Body of pancreas (tissue), 4 donors: ENCODE data around the gene SNTB2. TPM values are rescaled to one million over a fixed set of nuclear protein-coding genes. Genes with fewer than 3 reads are reported as not detected.

ENCODE experiments used
- ATAC-seq: fragments of 150-250 bp; one replicate; pipeline ENCODE4 v1.9.1; 2016
- DNase-seq, 4 donors: peaks; one replicate each; pipeline ENCODE4 v3.0.0-alpha.2; 2019
- H3K27ac ChIP-seq, 4 donors: fragments of 200-600 bp; sonication (generic); 1 replicate in 3 of 4; 2 replicates in 1 of 4; pipeline versions ENCODE4 v1.5.1 to v1.6.1; 2016 to 2019; ENCODE audit warnings: mild to moderate bottlenecking in 1 of 4, mixed read lengths in 1 of 4, moderate library complexity in 1 of 4
- H3K27me3 ChIP-seq, 2 donors: fragments of 200-600 bp; sonication (generic); one replicate each; pipeline ENCODE4 v1.6.0; 2016; ENCODE audit warnings: mild to moderate bottlenecking in 1 of 2
- H3K36me3 ChIP-seq, 2 donors: fragments of 200-600 bp; sonication (generic); replicated peaks in 1 of 2; 2 replicates each; pipeline ENCODE4 v1.5.1; 2016; ENCODE audit warnings: low read depth in 2 of 2; ENCODE audit not compliant: insufficient read depth in 1 of 2
- H3K4me1 ChIP-seq: fragments of 200-600 bp; sonication (generic); one replicate; pipeline ENCODE4 v1.6.0; 2016
- H3K4me3 ChIP-seq, 2 donors: fragments of 200-600 bp; sonication (generic); 1 replicate in 1 of 2; 2 replicates in 1 of 2; pipeline ENCODE4 v1.5.1; 2016 to 2019
- H3K9me3 ChIP-seq, 3 donors: fragments of 200-600 bp; sonication (generic); 1 replicate in 2 of 3; 2 replicates in 1 of 3; pipeline ENCODE4 v1.5.1; 2016
- POLR2A ChIP-seq, 3 donors: fragments of 450-650 bp; IDR thresholded peaks; one replicate each; pipeline ENCODE4 v1.6.1; 2016; ENCODE audit warnings: antibody characterized with exemption in 3 of 3, mild to moderate bottlenecking in 2 of 3
- WGBS, 2 donors: methylation state at CpG; one replicate each; pipeline ENCODE4 v1.1.5; 2017; 5-methylcytosine and 5-hydroxymethylcytosine counted together
- intact Hi-C: fragments of 100-400 bp; cut with DNase I; formaldehyde crosslinking; loops from one replicate; pipeline ENCODE4 v1.15.1; 2023
- total RNA-seq, 2 donors: library from RNA; depleted of rRNA; stranded (reverse); fragments of >200 nt; gene quantifications; one replicate each; pipeline ENCODE4 v1.1.0, GENCODE V29; 2016
- TF ChIP-seq, protein P1 (sequence below), 7 experiments: fragments of 450-650 bp in 4 of 7; fragments of 200-600 bp in 3 of 7; sonication (generic) in 3 of 7; IDR thresholded peaks; one replicate each; pipeline ENCODE4 v1.5.1; 2016 to 2019; ENCODE audit warnings: antibody characterized with exemption in 7 of 7

Gene SNTB2
- total RNA-seq, 2 donors from 2014 or later, result 11.2 to 13.5 TPM

DNA sequence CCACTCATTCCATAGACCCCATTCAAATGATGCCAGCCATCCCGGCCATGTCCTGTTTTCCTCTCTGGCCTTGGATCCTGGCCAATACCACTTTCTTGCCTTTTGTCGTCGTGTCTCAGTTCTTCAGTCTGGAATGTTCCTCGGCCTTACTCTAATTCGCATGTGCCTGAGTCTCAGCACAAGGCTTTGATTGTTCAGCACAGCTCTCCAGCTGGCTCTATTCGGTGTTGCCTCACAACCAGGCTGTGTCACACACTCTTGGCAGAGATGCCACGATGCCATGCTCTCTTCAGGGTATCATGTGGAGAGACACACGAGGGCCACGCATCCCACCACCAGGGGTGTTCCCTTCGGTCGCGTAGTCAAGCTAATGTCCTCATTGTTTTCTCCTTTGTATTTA is 122.4 kb downstream of the SNTB2 start:
- no peaks in the 10 kb centered on the region for H3K27me3 ChIP-seq
- no peak overlapping the region for H3K27ac ChIP-seq
- no peaks in the 10 kb centered on the region for H3K9me3 ChIP-seq
- intact Hi-C loops, result no loop called here
- no peaks in the 10 kb centered on the region for H3K36me3 ChIP-seq
- no peak for ATAC-seq
- TF ChIP-seq, protein P1, sequence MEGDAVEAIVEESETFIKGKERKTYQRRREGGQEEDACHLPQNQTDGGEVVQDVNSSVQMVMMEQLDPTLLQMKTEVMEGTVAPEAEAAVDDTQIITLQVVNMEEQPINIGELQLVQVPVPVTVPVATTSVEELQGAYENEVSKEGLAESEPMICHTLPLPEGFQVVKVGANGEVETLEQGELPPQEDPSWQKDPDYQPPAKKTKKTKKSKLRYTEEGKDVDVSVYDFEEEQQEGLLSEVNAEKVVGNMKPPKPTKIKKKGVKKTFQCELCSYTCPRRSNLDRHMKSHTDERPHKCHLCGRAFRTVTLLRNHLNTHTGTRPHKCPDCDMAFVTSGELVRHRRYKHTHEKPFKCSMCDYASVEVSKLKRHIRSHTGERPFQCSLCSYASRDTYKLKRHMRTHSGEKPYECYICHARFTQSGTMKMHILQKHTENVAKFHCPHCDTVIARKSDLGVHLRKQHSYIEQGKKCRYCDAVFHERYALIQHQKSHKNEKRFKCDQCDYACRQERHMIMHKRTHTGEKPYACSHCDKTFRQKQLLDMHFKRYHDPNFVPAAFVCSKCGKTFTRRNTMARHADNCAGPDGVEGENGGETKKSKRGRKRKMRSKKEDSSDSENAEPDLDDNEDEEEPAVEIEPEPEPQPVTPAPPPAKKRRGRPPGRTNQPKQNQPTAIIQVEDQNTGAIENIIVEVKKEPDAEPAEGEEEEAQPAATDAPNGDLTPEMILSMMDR (IDR thresholded peaks at IDR 0.05), result no peak
- TF ChIP-seq POLR2A (IDR thresholded peaks at IDR 0.05), result no peak
- WGBS, 2 donors, result 84 to 89% methylated on average over 12 of the region's 12 CpGs
- peaks cover 24% of the 10 kb centered on the region for H3K4me1 ChIP-seq
- DNase-seq, result no peak
- H3K4me3 ChIP-seq, result no peak overlapping the region

GRCh38 chr16:69310653-69311532 is 123.9 kb downstream of the SNTB2 start, which contains the start of gene VPS4A:
Gene VPS4A (plus strand): TSS chr16:69311350. CDS start chr16:69311512, 162 bp downstream.
- DNase-seq (peak; percentile 97 to 98 (median 98)), ATAC-seq (peak; percentile 97)
- Histone ChIP-seq H3K4me1 (peaks cover 40% of the 10 kb centered on the region), H3K4me3 (peak within 1 kb of the TSS; percentile 14 to 45), H3K9me3 (no peaks in the 10 kb centered on the region), H3K27ac (peak within 1 kb of the TSS; percentile 82 to 93 (median 89)), H3K27me3 (no peaks in the 10 kb centered on the region), H3K36me3 (peaks cover 0 to 1% of the 10 kb centered on the region in 2 donors)
- 7 to 27% methylated on average over 21 to 65 of the region's 70 CpGs for WGBS, 2 donors
- intact Hi-C loops, result no loop called here
- peak; percentile 44 to 89 (median 63) for TF ChIP-seq POLR2A (IDR thresholded peaks at IDR 0.05)
- TF ChIP-seq, protein P1 (IDR thresholded peaks at IDR 0.05), result peak; percentile 81 to 99 (median 98)

- 1% methylated on average over 24 to 44 of the region's 59 CpGs for WGBS, 2 donors
- no peaks in the 10 kb centered on the region for H3K9me3 ChIP-seq
- intact Hi-C loops, result no loop called here
- peak overlapping the region; percentile 14 to 45 for H3K4me3 ChIP-seq
- TF ChIP-seq POLR2A (IDR thresholded peaks at IDR 0.05), result no peak
- TF ChIP-seq, protein P1 (IDR thresholded peaks at IDR 0.05), result peak in 1 of 7 experiments; percentile 5
- no peaks in the 10 kb centered on the region for H3K27me3 ChIP-seq
- ATAC-seq, result peak; percentile 45
- peaks cover 0 to 1% of the 10 kb centered on the region in 2 donors for H3K36me3 ChIP-seq
- H3K4me1 ChIP-seq, result peaks cover 49% of the 10 kb centered on the region
- peak overlapping the region; percentile 82 to 93 (median 89) for H3K27ac ChIP-seq
- DNase-seq, result peak; percentile 34 to 52 (median 48)
Observed at GRCh38 chr16:69311533-69312387, 124.8 kb downstream of the SNTB2 start.

DNA sequence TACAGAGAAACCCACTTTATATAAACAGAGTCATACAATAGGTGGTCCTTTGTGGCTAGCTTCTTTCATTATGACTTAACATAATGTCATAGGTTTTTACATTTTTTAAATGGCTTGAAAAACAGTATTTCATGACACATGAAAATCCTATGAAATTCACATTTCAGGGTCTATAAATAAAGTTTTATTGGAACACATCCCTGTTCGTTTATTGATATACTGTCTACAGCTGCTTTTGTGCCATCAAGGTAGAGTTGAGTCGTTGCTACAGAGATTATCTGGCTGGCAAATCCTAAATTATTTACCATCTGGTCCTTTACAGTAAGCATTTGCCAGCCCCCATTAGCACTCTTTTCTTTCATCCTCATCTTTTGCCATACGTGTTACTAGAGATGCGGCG is 126.5 kb downstream of the SNTB2 start:
- no peak for ATAC-seq

More for the DNA sequence above, 126.5 kb downstream of the SNTB2 start:
- intact Hi-C loops, result no loop called here
- WGBS, 2 donors, result 82 to 90% methylated on average over 5 of the region's 5 CpGs
- Histone ChIP-seq H3K27me3 (no peaks in the 10 kb centered on the region), H3K27ac (no peak overlapping the region), H3K4me3 (no peak overlapping the region), H3K4me1 (peaks cover 60% of the 10 kb centered on the region), H3K36me3 (peaks cover 0 to 3% of the 10 kb centered on the region in 2 donors), H3K9me3 (no peaks in the 10 kb centered on the region)
- no peak for DNase-seq
- TF ChIP-seq POLR2A (IDR thresholded peaks at IDR 0.05), result no peak
- TF ChIP-seq, protein P1 (IDR thresholded peaks at IDR 0.05), result no peak
